Nephron progenitor cell (in vitro differentiated cells): Measurements from ENCODE around the gene HYAL3.

Source experiments
- DNase-seq: peaks from one replicate; pipeline ENCODE4 v3.0.0; 2021
- H3K27ac Mint-ChIP-seq: 2 replicates; pipeline ENCODE4 v1.8.0; 2021; ENCODE audit warnings: mild to moderate bottlenecking, moderate library complexity, mixed read lengths
- H3K27me3 Mint-ChIP-seq: 2 replicates; pipeline ENCODE4 v1.8.0; 2021; ENCODE audit warnings: mild to moderate bottlenecking, low read depth, mixed read lengths; ENCODE audit not compliant: poor library complexity
- H3K36me3 Mint-ChIP-seq: 2 replicates; pipeline ENCODE4 v1.8.0; 2021; ENCODE audit warnings: low read depth, mixed read lengths
- H3K4me1 Mint-ChIP-seq: 2 replicates; pipeline ENCODE4 v1.8.0; 2021; ENCODE audit warnings: mixed read lengths
- H3K4me3 Mint-ChIP-seq: 2 replicates; pipeline ENCODE4 v1.8.0; 2021; ENCODE audit warnings: mild to moderate bottlenecking, moderate library complexity, mixed read lengths
- H3K9me3 Mint-ChIP-seq: 2 replicates; pipeline ENCODE4 v1.8.0; 2021; ENCODE audit warnings: mild to moderate bottlenecking, moderate library complexity, mixed read lengths
- CTCF ChIP-seq: fragments of 200-600 bp; sonication (generic); IDR thresholded peaks from 2 replicates; pipeline ENCODE4 v1.5.0; 2021; ENCODE audit warnings: antibody characterized with exemption

Gene HYAL3

DNA sequence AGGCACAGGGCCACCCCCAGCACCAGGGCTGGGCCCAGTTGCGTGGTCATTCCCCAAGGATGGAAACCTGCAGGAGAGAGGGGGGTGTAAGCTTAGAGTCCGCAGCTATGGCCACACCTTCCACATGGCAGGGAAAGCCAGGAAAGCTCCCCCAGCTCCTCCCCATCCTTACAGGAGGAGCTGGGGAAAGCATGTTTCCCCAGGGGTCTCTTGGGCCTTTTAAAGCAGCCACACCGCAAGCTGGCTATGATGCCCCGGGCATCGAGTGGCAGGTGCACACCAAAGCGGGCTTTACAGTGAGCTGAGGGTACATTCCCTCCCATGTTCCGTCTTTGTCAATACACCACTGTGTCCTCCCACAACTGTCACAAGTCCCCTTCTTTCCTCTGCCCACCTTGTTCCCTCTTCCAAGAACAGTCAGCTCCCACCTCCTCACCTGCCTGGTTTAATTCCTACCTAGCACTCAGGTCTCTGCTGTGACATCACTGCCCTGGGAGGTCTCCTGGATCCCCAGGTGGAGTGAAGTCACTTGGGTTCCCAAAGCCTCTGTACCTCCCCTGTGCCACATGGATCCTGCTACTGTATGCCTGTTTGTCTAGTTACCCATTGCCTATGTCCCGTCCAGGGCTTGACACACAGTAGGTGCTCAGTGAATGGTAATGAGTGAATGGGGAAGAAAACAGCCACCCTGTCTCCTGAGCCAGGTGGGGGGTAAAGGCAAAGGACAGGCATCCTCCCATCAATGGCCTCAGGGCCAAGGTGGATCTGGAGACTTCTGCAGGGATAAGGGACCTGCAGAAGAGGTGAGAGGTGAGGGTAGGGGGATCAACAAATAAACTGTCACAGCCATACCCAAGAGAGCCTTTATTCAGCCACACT lies 3.4 kb downstream of the HYAL3 start:
- Mint-ChIP-seq H3K27me3 (peaks cover 5% of the 10 kb centered on the region), H3K4me3 (no peak overlapping the region), H3K36me3 (no peaks in the 10 kb centered on the region), H3K27ac (peak overlapping the region; percentile 17), H3K9me3 (no peaks in the 10 kb centered on the region), H3K4me1 (peaks cover 33% of the 10 kb centered on the region)
- no peak for TF ChIP-seq CTCF
- no peak for DNase-seq

DNA sequence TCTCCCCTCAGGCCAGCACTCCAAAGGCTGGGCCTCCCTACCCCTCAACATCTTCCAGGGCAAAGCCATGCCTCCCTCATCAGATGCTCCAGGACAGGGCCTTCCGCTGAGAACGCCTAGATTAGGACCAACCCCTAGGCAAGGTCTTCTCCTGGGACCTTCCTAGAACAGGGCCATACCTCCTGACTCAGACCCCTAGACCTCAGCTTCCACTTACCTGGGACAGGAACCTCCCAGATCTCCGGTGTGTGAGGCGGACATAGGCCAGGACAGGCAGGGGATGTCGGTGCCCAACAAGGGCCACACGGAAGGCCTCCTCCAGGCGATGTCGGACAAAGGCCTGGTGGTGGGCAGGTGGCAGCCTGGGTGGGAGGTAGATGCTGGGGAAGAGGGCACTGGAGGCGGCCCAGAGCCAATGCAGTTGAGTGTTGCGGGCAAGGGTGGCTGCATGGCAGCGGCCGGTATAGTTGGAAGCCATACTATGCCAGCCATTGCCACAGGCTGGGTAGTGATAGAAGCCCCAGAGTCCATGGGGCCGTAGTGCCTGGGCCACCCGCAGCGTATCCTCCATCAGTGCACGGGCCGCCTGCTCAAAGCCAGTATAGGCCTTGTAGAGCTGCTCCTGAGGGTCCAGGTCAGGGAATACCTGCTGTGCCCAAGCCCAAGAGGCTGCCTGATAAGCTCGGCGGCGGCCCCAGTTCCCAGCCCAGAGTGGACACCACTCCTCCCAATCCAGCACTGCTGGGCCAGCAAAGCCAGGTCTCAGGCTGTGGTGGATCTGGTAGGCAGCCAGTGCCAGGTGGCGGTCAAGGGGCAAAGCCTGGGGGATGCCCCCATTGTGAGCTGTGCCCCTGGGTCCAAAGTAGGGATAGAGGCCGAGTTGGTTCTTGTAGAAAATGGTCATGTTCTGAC lies 4.5 kb downstream of the HYAL3 start:
- no peak for TF ChIP-seq CTCF
- no peak for DNase-seq
- Mint-ChIP-seq H3K36me3 (no peaks in the 10 kb centered on the region), H3K4me1 (peaks cover 25% of the 10 kb centered on the region), H3K4me3 (no peak overlapping the region), H3K27me3 (peaks cover 5% of the 10 kb centered on the region), H3K9me3 (no peaks in the 10 kb centered on the region), H3K27ac (no peak overlapping the region)

DNA sequence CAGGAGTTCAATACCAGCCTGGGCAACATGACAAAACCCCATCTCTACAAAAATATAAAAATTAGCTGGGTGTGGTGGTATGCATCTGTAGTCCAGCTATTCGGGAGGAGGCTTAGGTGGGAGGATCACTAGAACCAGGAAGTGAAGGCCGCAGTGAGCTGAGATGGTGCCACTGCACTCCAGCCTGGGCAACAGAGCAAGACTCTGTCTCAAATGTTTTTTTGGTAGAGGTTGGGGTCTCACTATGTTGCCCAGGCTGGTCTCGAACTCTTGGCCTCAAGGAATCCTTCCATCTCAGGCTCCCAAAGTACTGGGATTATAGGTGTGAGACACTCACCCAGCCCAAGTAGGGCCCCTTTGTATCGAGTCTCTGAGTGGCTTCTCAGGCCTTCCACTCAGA lies 5.1 kb downstream of the HYAL3 start:
- peaks cover 4% of the 10 kb centered on the region for H3K27me3 Mint-ChIP-seq
- no peak for DNase-seq
- H3K27ac Mint-ChIP-seq: no peak overlapping the region
- H3K9me3 Mint-ChIP-seq: no peaks in the 10 kb centered on the region
- TF ChIP-seq CTCF: no peak
- peaks cover 5% of the 10 kb centered on the region for H3K36me3 Mint-ChIP-seq
- peaks cover 19% of the 10 kb centered on the region for H3K4me1 Mint-ChIP-seq
- no peak overlapping the region for H3K4me3 Mint-ChIP-seq

DNA sequence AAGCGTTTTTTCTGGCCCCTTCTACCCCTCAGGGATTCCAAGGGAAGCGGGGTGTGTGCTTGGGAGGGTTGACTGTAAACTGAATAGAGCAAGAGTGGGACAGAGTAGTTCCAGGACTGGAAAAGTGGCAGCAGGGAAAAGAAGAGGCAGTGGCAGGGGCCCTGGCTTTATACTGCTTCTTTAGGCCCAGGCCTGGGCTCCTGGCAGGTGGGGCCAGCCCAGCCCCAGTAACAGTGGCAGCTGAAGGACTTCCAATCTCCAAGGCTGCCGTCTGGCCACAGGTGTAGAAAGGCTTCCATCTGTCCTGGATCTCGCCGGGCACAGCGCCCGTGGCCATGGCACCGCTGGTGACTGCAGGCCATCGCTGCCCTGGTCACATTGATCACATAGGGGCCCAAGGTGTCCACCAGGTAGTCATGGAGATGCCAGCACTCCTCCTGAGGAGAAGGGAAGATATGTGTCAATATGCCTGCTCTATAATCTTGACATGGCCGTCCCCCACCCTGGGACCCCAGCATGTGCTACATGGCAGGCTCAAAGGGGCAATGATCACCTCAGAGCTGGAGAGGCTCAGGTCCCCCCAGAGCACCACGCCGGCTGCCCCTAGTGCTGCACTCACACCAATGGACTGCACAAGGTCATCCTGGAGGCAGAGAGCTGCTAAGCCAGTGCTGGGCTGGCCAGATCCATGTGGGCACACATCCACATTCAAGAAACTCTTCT lies 6.0 kb downstream of the HYAL3 start:
- Mint-ChIP-seq H3K36me3 (peaks cover 13% of the 10 kb centered on the region), H3K27ac (peak overlapping the region; percentile 99), H3K27me3 (no peaks in the 10 kb centered on the region), H3K4me1 (peaks cover 16% of the 10 kb centered on the region), H3K4me3 (peak overlapping the region; percentile 88), H3K9me3 (no peaks in the 10 kb centered on the region)
- no peak for TF ChIP-seq CTCF
- DNase-seq: no peak

DNA sequence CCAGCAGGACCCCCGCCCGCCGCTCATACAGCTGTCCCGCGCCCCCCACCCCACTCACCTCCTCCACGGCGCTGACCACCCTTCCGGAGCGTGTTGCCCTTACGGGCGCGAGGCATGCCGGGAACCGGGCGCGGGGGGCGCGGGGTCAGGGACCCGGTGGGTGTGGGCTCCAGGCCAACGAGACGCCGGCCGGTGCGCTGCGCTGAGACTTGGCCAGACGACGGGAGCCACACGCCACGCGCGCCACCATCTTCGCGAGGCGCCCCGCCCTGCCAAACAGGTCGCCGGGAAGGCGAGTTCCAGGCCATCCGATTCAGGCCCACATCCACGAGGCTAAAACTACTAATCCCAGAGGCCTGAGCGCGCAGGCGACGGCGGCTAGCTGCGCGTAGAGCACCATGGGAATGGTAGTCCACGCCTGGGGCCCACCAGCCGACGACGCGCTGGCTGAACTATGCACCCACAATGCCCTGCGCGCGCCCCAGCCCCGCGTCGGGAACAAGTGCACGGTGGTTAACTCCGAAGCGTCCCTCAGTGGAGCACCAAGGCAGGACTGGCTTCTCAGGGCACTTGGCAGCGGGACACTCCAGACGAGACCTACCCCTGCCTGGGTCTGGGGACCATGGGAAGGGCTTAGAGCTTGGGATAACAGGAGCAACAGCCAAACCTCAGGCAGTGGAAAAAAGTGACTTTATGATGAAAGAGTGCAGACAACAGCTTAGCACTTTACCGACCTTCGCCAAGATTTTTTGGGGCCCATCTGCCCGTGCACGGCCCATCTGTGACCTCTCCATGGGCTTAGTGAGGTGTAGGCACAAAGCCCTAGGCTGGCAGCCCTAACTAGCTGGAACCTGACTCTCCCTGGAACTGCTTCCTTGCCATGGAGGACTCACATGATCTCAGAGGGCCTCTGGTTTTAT lies 6.8 kb downstream of the HYAL3 start, which contains the start of gene IFRD2:
Gene IFRD2 (minus strand): TSS at position 271 of the 920 bp plus-strand sequence. CDS start 155 bp downstream, at position 116.
- Mint-ChIP-seq H3K27me3 (no peaks in the 10 kb centered on the region), H3K4me1 (peaks cover 16% of the 10 kb centered on the region), H3K4me3 (peak within 1 kb of the TSS; percentile 88), H3K27ac (peak within 1 kb of the TSS; percentile 99), H3K36me3 (peaks cover 16% of the 10 kb centered on the region), H3K9me3 (no peaks in the 10 kb centered on the region)
- DNase-seq: peak; percentile 94
- no peak for TF ChIP-seq CTCF
